HEK293 (cell line): ENCODE results near the gene INPP5A.

Experiments
- GLI4 ChIP-seq: fragments of 450-650 bp; formaldehyde crosslinking; IDR thresholded peaks from 2 replicates; pipeline ENCODE4 v1.5.1; 2016; ENCODE audit warnings: missing biosample characterization, missing genetic modification characterization
- KLF9 ChIP-seq: fragments of 450-650 bp; formaldehyde crosslinking; IDR thresholded peaks from 2 replicates; pipeline ENCODE4 v1.5.1; 2016; ENCODE audit warnings: missing biosample characterization, missing genetic modification characterization, low read depth
- MEIS1 ChIP-seq: sonication (generic); formaldehyde crosslinking; IDR thresholded peaks from 2 replicates; pipeline ENCODE4 v1.8.1; 2022; ENCODE audit warnings: missing genetic modification reagents, mild to moderate bottlenecking, borderline replicate concordance
- ZNF221 ChIP-seq: fragments of 450-650 bp; formaldehyde crosslinking; IDR thresholded peaks from 2 replicates; pipeline ENCODE4 v1.5.1; 2017; ENCODE audit warnings: missing biosample characterization, missing genetic modification characterization, borderline replicate concordance
- ZNF785 ChIP-seq: fragments of 450-650 bp; formaldehyde crosslinking; IDR thresholded peaks from 2 replicates; pipeline ENCODE4 v1.5.1; 2016; ENCODE audit warnings: missing biosample characterization, missing genetic modification characterization
- TF ChIP-seq, protein P1 (sequence below): fragments of 450-650 bp; formaldehyde crosslinking; IDR thresholded peaks from 2 replicates; pipeline ENCODE4 v1.5.1; 2016; ENCODE audit warnings: missing biosample characterization, missing genetic modification characterization
- TF ChIP-seq, protein P2 (sequence below): fragments of 450-650 bp; formaldehyde crosslinking; IDR thresholded peaks from 2 replicates; pipeline ENCODE4 v1.5.1; 2016; ENCODE audit warnings: missing biosample characterization, missing genetic modification characterization
- TF ChIP-seq, protein P3 (sequence below): fragments of 450-650 bp; formaldehyde crosslinking; IDR thresholded peaks from 2 replicates; pipeline ENCODE4 v1.5.1; 2016; ENCODE audit warnings: missing biosample characterization, missing genetic modification characterization, low read depth
- TF ChIP-seq, protein P4 (sequence below): fragments of 450-650 bp; formaldehyde crosslinking; IDR thresholded peaks from 2 replicates; pipeline ENCODE4 v1.5.1; 2016; ENCODE audit warnings: missing biosample characterization, missing genetic modification characterization
- TF ChIP-seq, protein P5 (sequence below): fragments of 450-650 bp; formaldehyde crosslinking; optimal IDR thresholded peaks from 2 replicates; pipeline ENCODE3; 2016; ENCODE audit warnings: missing biosample characterization, mild to moderate bottlenecking, missing genetic modification characterization
- TF ChIP-seq, protein P6 (sequence below): fragments of 450-650 bp; formaldehyde crosslinking; IDR thresholded peaks from 2 replicates; pipeline ENCODE4 v1.5.1; 2016; ENCODE audit warnings: missing biosample characterization, missing genetic modification characterization

DNA sequence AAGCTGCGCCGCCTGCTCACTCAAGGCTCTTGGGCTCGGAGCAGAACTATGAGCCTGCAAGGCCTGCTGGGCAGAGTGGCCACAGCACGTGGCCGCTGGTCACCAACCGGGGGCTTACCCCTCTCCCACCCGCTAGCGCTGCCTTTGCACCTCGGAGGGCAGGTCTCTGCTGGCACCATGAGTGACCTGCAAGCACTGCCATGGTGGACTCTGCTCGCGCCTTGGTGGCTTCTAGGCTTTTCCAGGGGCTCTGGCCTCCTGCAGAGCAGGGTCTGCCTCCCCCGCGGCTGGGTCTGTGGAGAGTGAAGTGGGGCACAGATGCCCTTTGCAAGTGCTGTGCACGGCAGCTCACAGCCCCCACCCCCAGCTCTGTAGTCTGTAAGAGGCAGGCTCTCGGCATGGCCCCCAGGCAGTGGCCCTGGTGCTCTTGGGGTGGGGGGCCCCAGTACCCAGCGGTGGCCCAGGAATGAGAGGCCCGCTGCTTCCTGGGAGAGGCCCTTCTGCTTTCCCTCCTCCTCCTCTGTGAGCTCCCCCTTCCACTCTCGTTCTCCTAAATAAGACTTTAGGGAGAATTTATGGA, 119.6 kb downstream of the INPP5A start:
- TF ChIP-seq KLF9 (tag by site-specific recombination) (no peak), ZNF221 (no peak), MEIS1 (no peak), ZNF785 (no peak), GLI4 (no peak)
- TF ChIP-seq, protein P1, sequence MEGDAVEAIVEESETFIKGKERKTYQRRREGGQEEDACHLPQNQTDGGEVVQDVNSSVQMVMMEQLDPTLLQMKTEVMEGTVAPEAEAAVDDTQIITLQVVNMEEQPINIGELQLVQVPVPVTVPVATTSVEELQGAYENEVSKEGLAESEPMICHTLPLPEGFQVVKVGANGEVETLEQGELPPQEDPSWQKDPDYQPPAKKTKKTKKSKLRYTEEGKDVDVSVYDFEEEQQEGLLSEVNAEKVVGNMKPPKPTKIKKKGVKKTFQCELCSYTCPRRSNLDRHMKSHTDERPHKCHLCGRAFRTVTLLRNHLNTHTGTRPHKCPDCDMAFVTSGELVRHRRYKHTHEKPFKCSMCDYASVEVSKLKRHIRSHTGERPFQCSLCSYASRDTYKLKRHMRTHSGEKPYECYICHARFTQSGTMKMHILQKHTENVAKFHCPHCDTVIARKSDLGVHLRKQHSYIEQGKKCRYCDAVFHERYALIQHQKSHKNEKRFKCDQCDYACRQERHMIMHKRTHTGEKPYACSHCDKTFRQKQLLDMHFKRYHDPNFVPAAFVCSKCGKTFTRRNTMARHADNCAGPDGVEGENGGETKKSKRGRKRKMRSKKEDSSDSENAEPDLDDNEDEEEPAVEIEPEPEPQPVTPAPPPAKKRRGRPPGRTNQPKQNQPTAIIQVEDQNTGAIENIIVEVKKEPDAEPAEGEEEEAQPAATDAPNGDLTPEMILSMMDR (tag by site-specific recombination), result no peak
- TF ChIP-seq, protein P2, sequence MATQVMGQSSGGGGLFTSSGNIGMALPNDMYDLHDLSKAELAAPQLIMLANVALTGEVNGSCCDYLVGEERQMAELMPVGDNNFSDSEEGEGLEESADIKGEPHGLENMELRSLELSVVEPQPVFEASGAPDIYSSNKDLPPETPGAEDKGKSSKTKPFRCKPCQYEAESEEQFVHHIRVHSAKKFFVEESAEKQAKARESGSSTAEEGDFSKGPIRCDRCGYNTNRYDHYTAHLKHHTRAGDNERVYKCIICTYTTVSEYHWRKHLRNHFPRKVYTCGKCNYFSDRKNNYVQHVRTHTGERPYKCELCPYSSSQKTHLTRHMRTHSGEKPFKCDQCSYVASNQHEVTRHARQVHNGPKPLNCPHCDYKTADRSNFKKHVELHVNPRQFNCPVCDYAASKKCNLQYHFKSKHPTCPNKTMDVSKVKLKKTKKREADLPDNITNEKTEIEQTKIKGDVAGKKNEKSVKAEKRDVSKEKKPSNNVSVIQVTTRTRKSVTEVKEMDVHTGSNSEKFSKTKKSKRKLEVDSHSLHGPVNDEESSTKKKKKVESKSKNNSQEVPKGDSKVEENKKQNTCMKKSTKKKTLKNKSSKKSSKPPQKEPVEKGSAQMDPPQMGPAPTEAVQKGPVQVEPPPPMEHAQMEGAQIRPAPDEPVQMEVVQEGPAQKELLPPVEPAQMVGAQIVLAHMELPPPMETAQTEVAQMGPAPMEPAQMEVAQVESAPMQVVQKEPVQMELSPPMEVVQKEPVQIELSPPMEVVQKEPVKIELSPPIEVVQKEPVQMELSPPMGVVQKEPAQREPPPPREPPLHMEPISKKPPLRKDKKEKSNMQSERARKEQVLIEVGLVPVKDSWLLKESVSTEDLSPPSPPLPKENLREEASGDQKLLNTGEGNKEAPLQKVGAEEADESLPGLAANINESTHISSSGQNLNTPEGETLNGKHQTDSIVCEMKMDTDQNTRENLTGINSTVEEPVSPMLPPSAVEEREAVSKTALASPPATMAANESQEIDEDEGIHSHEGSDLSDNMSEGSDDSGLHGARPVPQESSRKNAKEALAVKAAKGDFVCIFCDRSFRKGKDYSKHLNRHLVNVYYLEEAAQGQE (tag by site-specific recombination), result no peak
- TF ChIP-seq, protein P3, sequence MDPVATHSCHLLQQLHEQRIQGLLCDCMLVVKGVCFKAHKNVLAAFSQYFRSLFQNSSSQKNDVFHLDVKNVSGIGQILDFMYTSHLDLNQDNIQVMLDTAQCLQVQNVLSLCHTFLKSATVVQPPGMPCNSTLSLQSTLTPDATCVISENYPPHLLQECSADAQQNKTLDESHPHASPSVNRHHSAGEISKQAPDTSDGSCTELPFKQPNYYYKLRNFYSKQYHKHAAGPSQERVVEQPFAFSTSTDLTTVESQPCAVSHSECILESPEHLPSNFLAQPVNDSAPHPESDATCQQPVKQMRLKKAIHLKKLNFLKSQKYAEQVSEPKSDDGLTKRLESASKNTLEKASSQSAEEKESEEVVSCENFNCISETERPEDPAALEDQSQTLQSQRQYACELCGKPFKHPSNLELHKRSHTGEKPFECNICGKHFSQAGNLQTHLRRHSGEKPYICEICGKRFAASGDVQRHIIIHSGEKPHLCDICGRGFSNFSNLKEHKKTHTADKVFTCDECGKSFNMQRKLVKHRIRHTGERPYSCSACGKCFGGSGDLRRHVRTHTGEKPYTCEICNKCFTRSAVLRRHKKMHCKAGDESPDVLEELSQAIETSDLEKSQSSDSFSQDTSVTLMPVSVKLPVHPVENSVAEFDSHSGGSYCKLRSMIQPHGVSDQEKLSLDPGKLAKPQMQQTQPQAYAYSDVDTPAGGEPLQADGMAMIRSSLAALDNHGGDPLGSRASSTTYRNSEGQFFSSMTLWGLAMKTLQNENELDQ, result no peak
- TF ChIP-seq, protein P4, sequence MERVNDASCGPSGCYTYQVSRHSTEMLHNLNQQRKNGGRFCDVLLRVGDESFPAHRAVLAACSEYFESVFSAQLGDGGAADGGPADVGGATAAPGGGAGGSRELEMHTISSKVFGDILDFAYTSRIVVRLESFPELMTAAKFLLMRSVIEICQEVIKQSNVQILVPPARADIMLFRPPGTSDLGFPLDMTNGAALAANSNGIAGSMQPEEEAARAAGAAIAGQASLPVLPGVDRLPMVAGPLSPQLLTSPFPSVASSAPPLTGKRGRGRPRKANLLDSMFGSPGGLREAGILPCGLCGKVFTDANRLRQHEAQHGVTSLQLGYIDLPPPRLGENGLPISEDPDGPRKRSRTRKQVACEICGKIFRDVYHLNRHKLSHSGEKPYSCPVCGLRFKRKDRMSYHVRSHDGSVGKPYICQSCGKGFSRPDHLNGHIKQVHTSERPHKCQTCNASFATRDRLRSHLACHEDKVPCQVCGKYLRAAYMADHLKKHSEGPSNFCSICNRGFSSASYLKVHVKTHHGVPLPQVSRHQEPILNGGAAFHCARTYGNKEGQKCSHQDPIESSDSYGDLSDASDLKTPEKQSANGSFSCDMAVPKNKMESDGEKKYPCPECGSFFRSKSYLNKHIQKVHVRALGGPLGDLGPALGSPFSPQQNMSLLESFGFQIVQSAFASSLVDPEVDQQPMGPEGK, result no peak
- TF ChIP-seq, protein P5, sequence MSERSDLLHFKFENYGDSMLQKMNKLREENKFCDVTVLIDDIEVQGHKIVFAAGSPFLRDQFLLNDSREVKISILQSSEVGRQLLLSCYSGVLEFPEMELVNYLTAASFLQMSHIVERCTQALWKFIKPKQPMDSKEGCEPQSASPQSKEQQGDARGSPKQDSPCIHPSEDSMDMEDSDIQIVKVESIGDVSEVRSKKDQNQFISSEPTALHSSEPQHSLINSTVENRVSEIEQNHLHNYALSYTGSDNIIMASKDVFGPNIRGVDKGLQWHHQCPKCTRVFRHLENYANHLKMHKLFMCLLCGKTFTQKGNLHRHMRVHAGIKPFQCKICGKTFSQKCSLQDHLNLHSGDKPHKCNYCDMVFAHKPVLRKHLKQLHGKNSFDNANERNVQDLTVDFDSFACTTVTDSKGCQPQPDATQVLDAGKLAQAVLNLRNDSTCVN, result no peak
- TF ChIP-seq, protein P6, sequence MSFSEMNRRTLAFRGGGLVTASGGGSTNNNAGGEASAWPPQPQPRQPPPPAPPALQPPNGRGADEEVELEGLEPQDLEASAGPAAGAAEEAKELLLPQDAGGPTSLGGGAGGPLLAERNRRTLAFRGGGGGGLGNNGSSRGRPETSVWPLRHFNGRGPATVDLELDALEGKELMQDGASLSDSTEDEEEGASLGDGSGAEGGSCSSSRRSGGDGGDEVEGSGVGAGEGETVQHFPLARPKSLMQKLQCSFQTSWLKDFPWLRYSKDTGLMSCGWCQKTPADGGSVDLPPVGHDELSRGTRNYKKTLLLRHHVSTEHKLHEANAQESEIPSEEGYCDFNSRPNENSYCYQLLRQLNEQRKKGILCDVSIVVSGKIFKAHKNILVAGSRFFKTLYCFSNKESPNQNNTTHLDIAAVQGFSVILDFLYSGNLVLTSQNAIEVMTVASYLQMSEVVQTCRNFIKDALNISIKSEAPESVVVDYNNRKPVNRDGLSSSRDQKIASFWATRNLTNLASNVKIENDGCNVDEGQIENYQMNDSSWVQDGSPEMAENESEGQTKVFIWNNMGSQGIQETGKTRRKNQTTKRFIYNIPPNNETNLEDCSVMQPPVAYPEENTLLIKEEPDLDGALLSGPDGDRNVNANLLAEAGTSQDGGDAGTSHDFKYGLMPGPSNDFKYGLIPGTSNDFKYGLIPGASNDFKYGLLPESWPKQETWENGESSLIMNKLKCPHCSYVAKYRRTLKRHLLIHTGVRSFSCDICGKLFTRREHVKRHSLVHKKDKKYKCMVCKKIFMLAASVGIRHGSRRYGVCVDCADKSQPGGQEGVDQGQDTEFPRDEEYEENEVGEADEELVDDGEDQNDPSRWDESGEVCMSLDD (tag by site-specific recombination), result no peak
